ENCODE results near the gene KLHL30.

DNA sequence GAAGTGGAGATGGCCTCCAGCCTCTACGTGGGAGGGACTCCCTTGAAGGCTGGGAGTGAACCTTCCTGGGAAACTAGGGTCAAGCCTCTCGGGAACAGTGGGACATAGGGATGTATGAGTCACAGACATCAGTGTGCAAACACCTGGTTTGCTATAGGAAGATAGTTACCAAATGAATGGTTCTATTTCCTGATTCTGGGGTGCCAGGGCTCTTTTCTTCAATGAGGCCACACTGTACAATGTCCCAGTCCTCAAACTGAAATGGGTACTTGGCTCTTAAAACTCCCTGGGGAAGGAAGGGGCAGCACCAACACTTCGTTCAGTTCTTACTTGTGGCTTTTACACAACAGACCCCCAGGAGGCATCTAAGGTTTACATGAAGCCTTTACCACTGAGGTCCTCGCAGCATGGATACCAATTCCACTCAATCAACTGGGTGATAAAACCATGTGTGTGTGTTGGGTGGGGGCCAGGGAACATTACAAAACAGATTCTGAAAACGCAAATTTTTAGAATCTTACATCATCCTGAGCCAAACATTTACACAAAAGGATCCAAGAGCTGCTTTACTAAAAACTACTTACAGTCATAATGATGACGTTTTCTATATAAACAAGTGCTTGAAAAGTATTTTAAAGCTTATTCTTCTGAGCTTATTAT, 30.7 kb downstream of the KLHL30 start:
- TF ChIP-seq, protein P1, sequence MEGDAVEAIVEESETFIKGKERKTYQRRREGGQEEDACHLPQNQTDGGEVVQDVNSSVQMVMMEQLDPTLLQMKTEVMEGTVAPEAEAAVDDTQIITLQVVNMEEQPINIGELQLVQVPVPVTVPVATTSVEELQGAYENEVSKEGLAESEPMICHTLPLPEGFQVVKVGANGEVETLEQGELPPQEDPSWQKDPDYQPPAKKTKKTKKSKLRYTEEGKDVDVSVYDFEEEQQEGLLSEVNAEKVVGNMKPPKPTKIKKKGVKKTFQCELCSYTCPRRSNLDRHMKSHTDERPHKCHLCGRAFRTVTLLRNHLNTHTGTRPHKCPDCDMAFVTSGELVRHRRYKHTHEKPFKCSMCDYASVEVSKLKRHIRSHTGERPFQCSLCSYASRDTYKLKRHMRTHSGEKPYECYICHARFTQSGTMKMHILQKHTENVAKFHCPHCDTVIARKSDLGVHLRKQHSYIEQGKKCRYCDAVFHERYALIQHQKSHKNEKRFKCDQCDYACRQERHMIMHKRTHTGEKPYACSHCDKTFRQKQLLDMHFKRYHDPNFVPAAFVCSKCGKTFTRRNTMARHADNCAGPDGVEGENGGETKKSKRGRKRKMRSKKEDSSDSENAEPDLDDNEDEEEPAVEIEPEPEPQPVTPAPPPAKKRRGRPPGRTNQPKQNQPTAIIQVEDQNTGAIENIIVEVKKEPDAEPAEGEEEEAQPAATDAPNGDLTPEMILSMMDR (IDR thresholded peaks at IDR 0.05) = no peak
- no peak for TF ChIP-seq POLR2A (IDR thresholded peaks at IDR 0.05)

Data from heart left ventricle (tissue), 13 donors.